H1 (cell line): ENCODE data around the gene RCSD1. TPM values are rescaled to one million over a fixed set of nuclear protein-coding genes. Genes with fewer than 3 reads are reported as not detected.

Experiments used
- CTCF ChIA-PET: fragments of 300-600 bp; sonication (Branson Sonifier 250); formaldehyde crosslinking; loops from one replicate; lab custom pipeline; 2021; ENCODE audit not compliant: partially characterized antibody; lab: Charles Lee
- POLR2A ChIA-PET: fragments of 300-600 bp; sonication (Branson Sonifier 250); formaldehyde crosslinking; loops from one replicate; lab custom pipeline; 2021; ENCODE audit warnings: inconsistent platforms; ENCODE audit not compliant: partially characterized antibody; lab: Charles Lee
- DNase-seq, 2 experiments: peaks; one replicate each; pipeline versions ENCODE4 v3.0.0 to v3.0.0-alpha.2; 2010 to 2022; ENCODE audit warnings: low spot score in 2 of 2, low read depth in 1 of 2, mixed read lengths in 1 of 2
- FAIRE-seq: peaks from 2 replicates; lab custom pipeline; 2011; peaks lifted over from hg19 to GRCh38; lab: Jason Lieb, UNC
- H2AFZ ChIP-seq: 2 replicates; pipeline ENCODE4 v1.8.1; 2012; ENCODE audit warnings: low read length, inconsistent platforms
- H2AK5ac ChIP-seq: 2 replicates; pipeline ENCODE4 v1.6.1; 2013; ENCODE audit warnings: low read depth, low read length
- H2BK120ac ChIP-seq: replicated peaks from 2 replicates; pipeline ENCODE3; 2013; ENCODE audit warnings: low read depth, low read length, inconsistent platforms
- H2BK12ac ChIP-seq: 2 replicates; pipeline ENCODE4 v1.6.1; 2013; ENCODE audit warnings: low read depth, low read length
- H2BK15ac ChIP-seq: 2 replicates; pipeline ENCODE4 v1.6.1; 2013; ENCODE audit warnings: low read length
- H2BK20ac ChIP-seq: 2 replicates; pipeline ENCODE4 v1.6.1; 2013; ENCODE audit warnings: low read length
- H2BK5ac ChIP-seq: 2 replicates; pipeline ENCODE4 v1.6.1; 2013; ENCODE audit warnings: low read depth, low read length
- H3K14ac ChIP-seq: 2 replicates; pipeline ENCODE4 v1.6.1; 2013; ENCODE audit warnings: inconsistent platforms; ENCODE audit not compliant: insufficient read length
- H3K18ac ChIP-seq: 2 replicates; pipeline ENCODE4 v1.6.1; 2013; ENCODE audit warnings: low read length; ENCODE audit errors: extremely low read depth
- H3K23ac ChIP-seq: 2 replicates; pipeline ENCODE4 v1.6.1; 2013; ENCODE audit warnings: inconsistent platforms; ENCODE audit not compliant: insufficient read length
- H3K23me2 ChIP-seq: 2 replicates; pipeline ENCODE4 v1.6.1; 2013; ENCODE audit warnings: low read depth, low read length
- H3K27ac ChIP-seq: 2 replicates; pipeline ENCODE4 v1.6.1; 2011; ENCODE audit warnings: low read depth, low read length, inconsistent platforms
- H3K27me3 ChIP-seq, 4 experiments: replicated peaks in 1 of 4; 1 replicate in 1 of 4; 2 replicates in 3 of 4; pipeline versions ENCODE4 v1.6.1 to v1.8.1; 2011 to 2013; ENCODE audit warnings: low read length in 3 of 4, mild to moderate bottlenecking in 3 of 4, inconsistent platforms in 2 of 4, mixed read lengths in 2 of 4, moderate library complexity in 1 of 4; ENCODE audit not compliant: control insufficient read depth in 3 of 4, insufficient read depth in 3 of 4; ENCODE audit errors: extremely low read depth in 1 of 4
- H3K36me3 ChIP-seq, 4 experiments: 2 replicates each; pipeline versions ENCODE4 v1.6.1 to v1.8.1; 2011 to 2013; ENCODE audit warnings: mild to moderate bottlenecking in 4 of 4, low read length in 3 of 4, moderate library complexity in 2 of 4, control low read depth in 1 of 4, inconsistent platforms in 1 of 4; ENCODE audit not compliant: insufficient read depth in 4 of 4, control insufficient read depth in 2 of 4
- H3K4ac ChIP-seq: replicated peaks from 2 replicates; pipeline ENCODE3; 2013; ENCODE audit warnings: low read length, low read depth, mixed read lengths, inconsistent platforms; ENCODE audit not compliant: insufficient read length
- H3K4me1 ChIP-seq, 4 experiments: replicated peaks in 1 of 4; 1 replicate in 1 of 4; 2 replicates in 3 of 4; pipeline versions ENCODE4 v1.6.1 to v1.8.1; 2011 to 2013; ENCODE audit warnings: low read length in 3 of 4, inconsistent platforms in 2 of 4, mixed read lengths in 1 of 4; ENCODE audit not compliant: insufficient read depth in 4 of 4, control insufficient read depth in 3 of 4
- H3K4me2 ChIP-seq, 2 experiments: 2 replicates each; pipeline versions ENCODE4 v1.6.1 to v1.8.1; 2011 to 2013; ENCODE audit warnings: low read depth in 2 of 2, low read length in 2 of 2, control low read depth in 1 of 2, inconsistent platforms in 1 of 2, mild to moderate bottlenecking in 1 of 2; ENCODE audit not compliant: insufficient read depth in 1 of 2
- H3K4me3 ChIP-seq, 4 experiments: fragments of 200-600, 300-600 bp in 1 of 4; sonication (generic), shearing (Covaris generic), sonication (Bioruptor Twin) in 1 of 4; 2 replicates each; pipeline versions ENCODE4 v1.5.1 to v1.8.1; 2011 to 2016; ENCODE audit warnings: low read length in 4 of 4, low read depth in 3 of 4, control low read depth in 2 of 4, inconsistent platforms in 2 of 4, mild to moderate bottlenecking in 2 of 4, mixed read lengths in 1 of 4, moderate library complexity in 1 of 4; ENCODE audit not compliant: insufficient read depth in 2 of 4; ENCODE audit errors: extremely low read depth in 1 of 4
- H3K56ac ChIP-seq: replicated peaks from 2 replicates; pipeline ENCODE3; 2013; ENCODE audit warnings: low read depth, mild to moderate bottlenecking, mixed read lengths, low read length, inconsistent platforms; ENCODE audit not compliant: insufficient read length
- H3K79me1 ChIP-seq: 2 replicates; pipeline ENCODE4 v1.6.1; 2013; ENCODE audit warnings: low read depth, low read length, control low read depth
- H3K79me2 ChIP-seq, 2 experiments: 2 replicates each; pipeline versions ENCODE4 v1.6.1 to v1.8.1; 2012 to 2013; ENCODE audit warnings: low read length in 2 of 2, mild to moderate bottlenecking in 2 of 2, inconsistent platforms in 1 of 2; ENCODE audit not compliant: insufficient read depth in 2 of 2, control insufficient read depth in 1 of 2
- H3K9ac ChIP-seq, 4 experiments: replicated peaks in 1 of 4; 1 replicate in 1 of 4; 2 replicates in 3 of 4; pipeline versions ENCODE4 v1.6.1 to v1.8.1; 2011 to 2013; ENCODE audit warnings: low read depth in 3 of 4, low read length in 3 of 4, control low read depth in 2 of 4, mild to moderate bottlenecking in 2 of 4, moderate library complexity in 2 of 4, inconsistent platforms in 1 of 4; ENCODE audit errors: extremely low read depth in 1 of 4
- H3K9me3 ChIP-seq, 2 experiments: 2 replicates each; pipeline versions ENCODE4 v1.6.1 to v1.8.1; 2012 to 2013; ENCODE audit warnings: mild to moderate bottlenecking in 2 of 2, moderate library complexity in 2 of 2, control low read depth in 1 of 2, inconsistent platforms in 1 of 2, low read depth in 1 of 2, low read length in 1 of 2, mixed read lengths in 1 of 2; ENCODE audit not compliant: insufficient read depth in 2 of 2
- H4K20me1 ChIP-seq, 2 experiments: replicated peaks in 1 of 2; 2 replicates each; pipeline versions ENCODE3 to v1.8.1; 2011 to 2013; ENCODE audit warnings: inconsistent platforms in 2 of 2, low read length in 2 of 2, mild to moderate bottlenecking in 1 of 2; ENCODE audit not compliant: insufficient read depth in 2 of 2, control insufficient read depth in 1 of 2
- H4K5ac ChIP-seq: 2 replicates; pipeline ENCODE4 v1.6.1; 2013; ENCODE audit warnings: low read length, low read depth, mixed read lengths, inconsistent platforms; ENCODE audit not compliant: insufficient read length
- H4K8ac ChIP-seq: 2 replicates; pipeline ENCODE4 v1.8.0; 2013; ENCODE audit warnings: mild to moderate bottlenecking, moderate library complexity, low read length, inconsistent platforms; ENCODE audit not compliant: insufficient read depth; ENCODE audit errors: extremely low read depth
- H4K91ac ChIP-seq: replicated peaks from 2 replicates; pipeline ENCODE3; 2013; ENCODE audit warnings: low read length, mixed read lengths, inconsistent platforms; ENCODE audit not compliant: insufficient read length
- BACH1 ChIP-seq: IDR thresholded peaks from 2 replicates; pipeline ENCODE4 v1.6.1; 2012; ENCODE audit warnings: low read length, improper control_type of control experiment
- CBX5 ChIP-seq: fragments of 300-800, 300-1000 bp; sonication (generic); IDR thresholded peaks from 2 replicates; pipeline ENCODE4 v1.7.1; 2016; ENCODE audit warnings: antibody characterized with exemption, low read length, low read depth
- CBX8 ChIP-seq: fragments of 300-800, 300-1000 bp; sonication (generic); IDR thresholded peaks from 2 replicates; pipeline ENCODE4 v1.7.1; 2016; ENCODE audit warnings: low read depth, low read length, borderline replicate concordance
- CEBPB ChIP-seq: IDR thresholded peaks from 2 replicates; pipeline ENCODE4 v1.6.1; 2012; ENCODE audit warnings: low read depth, low read length
- HDAC6 ChIP-seq: IDR thresholded peaks from one replicate; pipeline ENCODE4 v1.7.1; 2012; ENCODE audit warnings: low read depth, mild to moderate bottlenecking, inconsistent platforms, low read length, moderate library complexity
- KDM1A ChIP-seq: fragments of 200-600, 300-600 bp; sonication (generic); IDR thresholded peaks from 2 replicates; pipeline ENCODE4 v1.7.1; 2016; ENCODE audit warnings: mild to moderate bottlenecking, low read length, borderline replicate concordance
- KDM4A ChIP-seq: IDR thresholded peaks from one replicate; pipeline ENCODE4 v1.7.1; 2012; ENCODE audit warnings: low read depth, mild to moderate bottlenecking, moderate library complexity, low read length, inconsistent platforms; ENCODE audit not compliant: severe bottlenecking
- MAX ChIP-seq: IDR thresholded peaks from 2 replicates; pipeline ENCODE4 v1.6.1; 2012; ENCODE audit warnings: inconsistent platforms
- SAP30 ChIP-seq: fragments of 300-600 bp; sonication (generic); IDR thresholded peaks from 2 replicates; pipeline ENCODE4 v1.7.1; 2012; ENCODE audit warnings: low read length, moderate library complexity, mild to moderate bottlenecking, inconsistent platforms; ENCODE audit not compliant: insufficient read depth, insufficient replicate concordance
- TBP ChIP-seq: IDR thresholded peaks from 2 replicates; pipeline ENCODE4 v1.6.1; 2011; ENCODE audit warnings: low read depth, low read length, improper control_type of control experiment
- TEAD4 ChIP-seq: IDR thresholded peaks from 2 replicates; pipeline ENCODE4 v1.6.1; 2012; ENCODE audit warnings: low read depth, low read length, inconsistent platforms, mixed read lengths
- WGBS, 2 experiments: shearing (Covaris generic) in 1 of 2; methylation state at CpG; one replicate each; pipeline versions ENCODE4 v1.1.6 to v1.1.7; 2013 to 2015; ENCODE audit warnings: low lambda C conversion rate in 2 of 2, mixed read lengths in 2 of 2, inconsistent platforms in 1 of 2, low coverage in 1 of 2, missing lambda C conversion rate in 1 of 2; ENCODE audit not compliant: insufficient replicate concordance in 2 of 2, insufficient coverage in 1 of 2, insufficient read length in 1 of 2; ENCODE audit errors: extremely low coverage in 1 of 2, missing lambda C conversion rate in 1 of 2; 5-methylcytosine and 5-hydroxymethylcytosine counted together
- polyA plus RNA-seq, 7 experiments: library from polyadenylated mRNA; depleted of rRNA in 3 of 7; stranded (reverse) in 5 of 7; unstranded in 2 of 7; fragments of >200 nt in 5 of 7; fragments of 200-250 nt in 2 of 7; gene quantifications; 1 replicate in 5 of 7; 2 replicates in 1 of 7; 4 replicates in 1 of 7; pipeline versions ENCODE4 v1.2.1 to v1.2.3, GENCODE V29; 2011 to 2013; ENCODE audit warnings: missing spikeins in 2 of 7, mixed read lengths in 2 of 7
- total RNA-seq: library from RNA; stranded (reverse); fragmentation: NEBNext Ultra II Directional; extraction: Animal tissue kit (Norgen Biotek cat#: 25700); gene quantifications from 2 replicates; pipeline ENCODE4 v1.2.1, GENCODE V29; 2021
- TF ChIP-seq, protein P1 (sequence below): IDR thresholded peaks from 2 replicates; pipeline ENCODE4 v1.6.1; 2011; ENCODE audit warnings: low read depth, mild to moderate bottlenecking, low read length; ENCODE audit not compliant: insufficient read depth
- TF ChIP-seq, protein P2 (sequence below): IDR thresholded peaks from 2 replicates; pipeline ENCODE4 v1.6.1; 2011; ENCODE audit warnings: low read length, improper control_type of control experiment

The RCSD1 gene
- total and polyA plus RNA-seq, 2 of the 8 experiments (the other 6 are each of a cell fraction or from before 2014, with no cell fraction given), result 0.47 to 0.69 TPM

DNA sequence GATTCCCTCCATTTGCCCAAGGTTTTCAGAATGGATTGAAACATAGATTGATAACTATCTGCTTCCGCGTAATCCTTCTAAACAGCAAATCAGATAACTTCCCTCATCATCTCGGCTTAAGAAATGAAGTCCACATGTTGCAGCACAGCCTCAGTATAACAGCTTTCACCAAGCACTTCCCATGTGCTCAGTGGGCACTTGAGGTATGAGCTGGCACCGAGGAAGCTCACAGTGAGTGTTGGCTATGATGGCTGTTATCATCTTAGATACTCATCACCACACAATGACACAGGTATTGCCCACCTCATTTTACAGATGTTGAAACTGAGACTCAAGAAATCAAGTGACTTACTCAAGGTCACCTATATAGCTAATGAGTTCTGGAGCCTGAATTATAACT is 43.2 kb downstream of the RCSD1 start:
- peaks cover 0 to 4% (median 0%) of the 10 kb centered on the region in 4 experiments; a peak in 1 of 7 replicates for H3K4me1 ChIP-seq
- H2BK15ac ChIP-seq, result no peak overlapping the region
- 95% methylated on average over 4 of the region's 4 CpGs; no CpG with 5 or more reads in 1 of the 2 experiments for WGBS, 2 experiments
- no peak overlapping the region for H4K5ac ChIP-seq
- DNase-seq, result no peak
- no peak overlapping the region for H3K9ac ChIP-seq
- no peaks in the 10 kb centered on the region; the same call in 1 of the 2 replicates for H3K23me2 ChIP-seq
- H2BK12ac ChIP-seq, result no peak overlapping the region
- no peak overlapping the region for H3K18ac ChIP-seq
- H3K36me3 ChIP-seq, result no peaks in the 10 kb centered on the region
- H2BK120ac ChIP-seq, result no peak overlapping the region
- POLR2A ChIA-PET, result no interaction called here
- no peak overlapping the region for H4K8ac ChIP-seq
- H2BK5ac ChIP-seq, result no peak overlapping the region
- no peaks in the 10 kb centered on the region for H4K20me1 ChIP-seq
- H3K14ac ChIP-seq, result no peak overlapping the region
- CTCF ChIA-PET, result interaction anchor here (0.6 to 3.9 kb wide), 9 partner anchors 8 to 226 kb away, joined by 3 to 30 read pairs (median 4); no protein-coding TSS in a partner anchor
- no peaks in the 10 kb centered on the region for H3K79me2 ChIP-seq
- FAIRE-seq, result no peak
- no peak overlapping the region for H2AFZ ChIP-seq
- H3K56ac ChIP-seq, result no peak overlapping the region
- no peak overlapping the region for H2BK20ac ChIP-seq
- H3K27ac ChIP-seq, result no peak overlapping the region
- H3K23ac ChIP-seq, result no peak overlapping the region
- H4K91ac ChIP-seq, result no peak overlapping the region
- no peak overlapping the region for H3K4ac ChIP-seq
- no peaks in the 10 kb centered on the region for H3K27me3 ChIP-seq
- no peaks in the 10 kb centered on the region for H3K9me3 ChIP-seq
- H3K4me2 ChIP-seq, result no peak overlapping the region
- no peaks in the 10 kb centered on the region for H3K79me1 ChIP-seq
- H2AK5ac ChIP-seq, result no peak overlapping the region
- H3K4me3 ChIP-seq, result no peak overlapping the region
- TF ChIP-seq CEBPB (no peak), MAX (no peak), HDAC6 (no peak), KDM4A (no peak), BACH1 (no peak), KDM1A (no peak), SAP30 (no peak), CBX8 (no peak), TBP (no peak), CBX5 (no peak), TEAD4 (no peak)
- TF ChIP-seq, protein P1, sequence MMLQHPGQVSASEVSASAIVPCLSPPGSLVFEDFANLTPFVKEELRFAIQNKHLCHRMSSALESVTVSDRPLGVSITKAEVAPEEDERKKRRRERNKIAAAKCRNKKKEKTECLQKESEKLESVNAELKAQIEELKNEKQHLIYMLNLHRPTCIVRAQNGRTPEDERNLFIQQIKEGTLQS, result no peak
- TF ChIP-seq, protein P2, sequence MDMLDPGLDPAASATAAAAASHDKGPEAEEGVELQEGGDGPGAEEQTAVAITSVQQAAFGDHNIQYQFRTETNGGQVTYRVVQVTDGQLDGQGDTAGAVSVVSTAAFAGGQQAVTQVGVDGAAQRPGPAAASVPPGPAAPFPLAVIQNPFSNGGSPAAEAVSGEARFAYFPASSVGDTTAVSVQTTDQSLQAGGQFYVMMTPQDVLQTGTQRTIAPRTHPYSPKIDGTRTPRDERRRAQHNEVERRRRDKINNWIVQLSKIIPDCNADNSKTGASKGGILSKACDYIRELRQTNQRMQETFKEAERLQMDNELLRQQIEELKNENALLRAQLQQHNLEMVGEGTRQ, result no peak
